Common myeloid progenitor, CD34-positive (primary cell): ENCODE measurements around the gene MTHFSD.

ENCODE experiments used
- CTCF ChIA-PET: fragments of 350-600 bp; sonication (Branson Sonifier 250); formaldehyde crosslinking; loops from one replicate; lab custom pipeline; 2021; ENCODE audit warnings: antibody characterized with exemption; lab: Charles Lee
- POLR2A ChIA-PET: fragments of 350-600 bp; sonication (Branson Sonifier 250); formaldehyde crosslinking; loops from one replicate; lab custom pipeline; 2021; ENCODE audit warnings: antibody characterized with exemption; lab: Charles Lee
- DNase-seq, 3 donors: peaks; one replicate each; pipeline versions ENCODE4 v3.0.0 to v3.0.0-alpha.2; 2013
- H3K27ac ChIP-seq, 2 experiments: 1 replicate in 1 of 2; 2 replicates in 1 of 2; pipeline ENCODE4 v1.7.0; 2013; ENCODE audit warnings: inconsistent platforms in 2 of 2, low read length in 2 of 2, mild to moderate bottlenecking in 2 of 2, low read depth in 1 of 2, moderate library complexity in 1 of 2; ENCODE audit not compliant: severe bottlenecking in 2 of 2, insufficient read depth in 1 of 2, poor library complexity in 1 of 2
- H3K27me3 ChIP-seq, 5 experiments: replicated peaks in 2 of 5; 1 replicate in 3 of 5; 2 replicates in 2 of 5; pipeline versions ENCODE4 v1.6.1 to v1.7.0; 2013; ENCODE audit warnings: low read length in 4 of 5, mild to moderate bottlenecking in 2 of 5, moderate library complexity in 2 of 5, inconsistent platforms in 1 of 5; ENCODE audit not compliant: insufficient read depth in 5 of 5, control insufficient read depth in 4 of 5
- H3K36me3 ChIP-seq, 4 experiments: 1 replicate in 2 of 4; 2 replicates in 2 of 4; pipeline versions ENCODE4 v1.6.1 to v1.7.0; 2013; ENCODE audit warnings: low read length in 3 of 4, control low read depth in 1 of 4, mild to moderate bottlenecking in 1 of 4; ENCODE audit not compliant: control insufficient read depth in 4 of 4, insufficient read depth in 4 of 4
- H3K4me1 ChIP-seq, 4 experiments: 1 replicate in 3 of 4; 2 replicates in 1 of 4; pipeline versions ENCODE4 v1.6.1 to v1.7.1; 2013; ENCODE audit warnings: low read length in 3 of 4, mild to moderate bottlenecking in 3 of 4, control low read depth in 1 of 4, inconsistent platforms in 1 of 4, moderate library complexity in 1 of 4; ENCODE audit not compliant: control insufficient read depth in 4 of 4, insufficient read depth in 4 of 4; ENCODE audit errors: control extremely low read depth in 1 of 4
- H3K4me3 ChIP-seq, 7 experiments: 1 replicate in 4 of 7; 2 replicates in 3 of 7; pipeline versions ENCODE4 v1.5.1 to v1.7.0; 2013; ENCODE audit warnings: mild to moderate bottlenecking in 7 of 7, low read length in 6 of 7, moderate library complexity in 6 of 7, inconsistent platforms in 2 of 7, low read depth in 2 of 7, control low read depth in 1 of 7; ENCODE audit not compliant: insufficient read depth in 4 of 7, control insufficient read depth in 1 of 7; ENCODE audit errors: extremely low read depth in 1 of 7
- H3K9me3 ChIP-seq, 5 experiments: 1 replicate in 4 of 5; 2 replicates in 1 of 5; pipeline versions ENCODE4 v1.6.1 to v1.7.1; 2013; ENCODE audit warnings: low read length in 4 of 5, mild to moderate bottlenecking in 2 of 5, inconsistent platforms in 1 of 5, low read depth in 1 of 5, moderate library complexity in 1 of 5; ENCODE audit not compliant: control insufficient read depth in 4 of 5, insufficient read depth in 2 of 5; ENCODE audit errors: control extremely low read depth in 1 of 5
- WGBS: methylation state at CpG from one replicate; pipeline ENCODE4 v1.1.5; 2013; ENCODE audit not compliant: insufficient coverage; 5-methylcytosine and 5-hydroxymethylcytosine counted together

MTHFSD gene

GRCh38 chr16:86563469-86564345, 8.7 kb upstream of the MTHFSD start:
- peak; percentile 85 to 91 (median 86) for DNase-seq
- Histone ChIP-seq H3K4me1 (peaks cover 0 to 27% (median 11%) of the 10 kb centered on the region in 4 experiments), H3K27ac (no peak overlapping the region), H3K36me3 (no peaks in the 10 kb centered on the region), H3K27me3 (peaks cover 12 to 73% (median 33%) of the 10 kb centered on the region in 5 experiments), H3K4me3 (peak overlapping the region in 1 of 7 experiments; percentile 8), H3K9me3 (no peaks in the 10 kb centered on the region)
- under 1% methylated on average over 39 of the region's 41 CpGs for WGBS
- POLR2A ChIA-PET = no interaction called here
- CTCF ChIA-PET = interaction anchor here (0.6 to 2.4 kb wide), 24 partner anchors 9 to 1073 kb away, joined by 3 to 20 read pairs (median 4); partner anchors contain the start of gene FOXL1

- CTCF ChIA-PET = interaction anchor here (1.1 to 2.2 kb wide), 8 partner anchors 105 to 1074 kb away, joined by 3 to 12 read pairs (median 4); no protein-coding TSS in a partner anchor
- no peak overlapping the region for H3K27ac ChIP-seq
- H3K4me3 ChIP-seq = no peak overlapping the region
- peaks cover 0 to 23% (median 11%) of the 10 kb centered on the region in 4 experiments for H3K4me1 ChIP-seq
- 97% methylated on average over 3 of the region's 6 CpGs for WGBS
- H3K36me3 ChIP-seq = no peaks in the 10 kb centered on the region
- POLR2A ChIA-PET = no interaction called here
- DNase-seq = no peak
- H3K9me3 ChIP-seq = no peaks in the 10 kb centered on the region
- H3K27me3 ChIP-seq = peaks cover 12 to 67% (median 31%) of the 10 kb centered on the region in 5 experiments
Observed at GRCh38 chr16:86562356-86562755, 7.3 kb upstream of the MTHFSD start.

GRCh38 chr16:86559802-86560305, 4.8 kb upstream of the MTHFSD start:
- POLR2A ChIA-PET = no interaction called here
- 92% methylated on average over 8 of the region's 9 CpGs for WGBS
- no peaks in the 10 kb centered on the region for H3K9me3 ChIP-seq
- CTCF ChIA-PET = no interaction called here
- H3K36me3 ChIP-seq = no peaks in the 10 kb centered on the region
- no peak overlapping the region for H3K27ac ChIP-seq
- H3K27me3 ChIP-seq = peaks cover 4 to 48% (median 17%) of the 10 kb centered on the region in 5 experiments
- no peak for DNase-seq
- H3K4me3 ChIP-seq = no peak overlapping the region
- H3K4me1 ChIP-seq = peaks cover 0 to 16% (median 11%) of the 10 kb centered on the region in 4 experiments

GRCh38 chr16:86558355-86559193, 3.5 kb upstream of the MTHFSD start:
- WGBS = 86% methylated on average over 25 of the region's 28 CpGs
- POLR2A ChIA-PET = interaction anchor here (0.6 kb wide), 1 partner anchor 11 kb away, joined by 5 read pairs; no protein-coding TSS in a partner anchor
- H3K27ac ChIP-seq = no peak overlapping the region
- CTCF ChIA-PET = interaction anchor here (0.7 to 1.9 kb wide), 3 partner anchors 17 to 724 kb away, joined by 3 to 4 read pairs (median 3); no protein-coding TSS in a partner anchor
- no peak for DNase-seq
- H3K36me3 ChIP-seq = no peaks in the 10 kb centered on the region
- no peaks in the 10 kb centered on the region for H3K9me3 ChIP-seq
- no peak overlapping the region for H3K4me3 ChIP-seq
- H3K27me3 ChIP-seq = peaks cover 0 to 36% (median 11%) of the 10 kb centered on the region in 5 experiments
- H3K4me1 ChIP-seq = peaks cover 3 to 19% (median 13%) of the 10 kb centered on the region in 4 experiments

GRCh38 chr16:86557587-86557986, 2.6 kb upstream of the MTHFSD start:
- no peak overlapping the region for H3K4me3 ChIP-seq
- DNase-seq = no peak
- POLR2A ChIA-PET = no interaction called here
- H3K27ac ChIP-seq = no peak overlapping the region
- peaks cover 3 to 16% (median 13%) of the 10 kb centered on the region in 4 experiments for H3K4me1 ChIP-seq
- no peaks in the 10 kb centered on the region for H3K36me3 ChIP-seq
- no CpG with 5 or more reads among the region's 4 CpGs for WGBS
- peaks cover 0 to 26% (median 11%) of the 10 kb centered on the region in 5 experiments for H3K27me3 ChIP-seq
- H3K9me3 ChIP-seq = no peaks in the 10 kb centered on the region
- CTCF ChIA-PET = interaction anchor here (0.7 to 1.9 kb wide), 2 partner anchors 506 to 725 kb away, joined by 3 to 4 read pairs; no protein-coding TSS in a partner anchor

- CTCF ChIA-PET = no interaction called here
- POLR2A ChIA-PET = interaction anchor here (0.7 kb wide), 1 partner anchor 481 kb away, joined by 5 read pairs; no protein-coding TSS in a partner anchor
Observed at GRCh38 chr16:86556576-86556975, 1.5 kb upstream of the MTHFSD start.

More at GRCh38 chr16:86556576-86556975, 1.5 kb upstream of the MTHFSD start:
- Histone ChIP-seq H3K9me3 (no peaks in the 10 kb centered on the region), H3K27me3 (peaks cover 0 to 21% (median 11%) of the 10 kb centered on the region in 5 experiments), H3K27ac (no peak overlapping the region), H3K4me3 (no peak overlapping the region), H3K36me3 (peaks cover 0 to 6% (median 3%) of the 10 kb centered on the region in 4 experiments), H3K4me1 (peaks cover 3 to 16% (median 13%) of the 10 kb centered on the region in 4 experiments)
- DNase-seq = no peak
- 68% methylated on average over 5 of the region's 5 CpGs for WGBS
